Measurements from ENCODE around the gene SLC9C1. TPM values are rescaled to one million over a fixed set of nuclear protein-coding genes. Genes with fewer than 3 reads are reported as not detected.

Gene SLC9C1
- not detected in 2 replicates for polyA plus RNA-seq

GRCh38 chr3:112293368-112294321 is at the start of gene SLC9C1:
Gene SLC9C1 (minus strand): TSS chr3:112294216. CDS start chr3:112286791, 7,425 bp downstream.

GRCh38 chr3:112333002-112333380 is 39.0 kb upstream of the SLC9C1 start, which contains the start of gene CD200:
Gene CD200 (plus strand): TSS chr3:112333156. CDS start chr3:112333213, 57 bp downstream.

DNA sequence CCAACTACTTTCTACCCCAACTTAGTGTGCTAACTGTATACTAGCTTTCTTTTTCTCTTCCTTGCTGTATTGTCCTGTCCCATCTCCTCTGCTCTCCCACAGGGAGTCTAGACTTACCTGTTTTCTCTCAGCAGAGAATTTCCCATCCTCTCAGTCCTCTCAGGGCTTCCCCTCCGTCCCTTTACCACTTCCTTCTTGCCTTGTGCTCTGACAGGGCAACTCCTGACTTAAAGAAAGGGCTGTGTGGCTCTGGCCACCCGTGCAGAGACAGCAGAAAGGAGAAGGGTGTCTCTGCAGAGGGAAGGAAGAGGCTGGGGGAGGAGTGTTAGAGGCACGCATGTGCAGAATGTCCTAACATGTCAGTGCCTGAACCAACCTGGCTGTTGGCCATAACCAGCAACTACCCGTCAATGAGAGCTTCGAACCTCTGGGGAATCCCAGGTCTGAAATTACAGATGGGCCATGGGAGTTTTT is 161.0 kb downstream of the SLC9C1 start, which contains the start of gene GCSAM:
TSS of gene GCSAM (minus strand) at position 274 of the 474 bp plus-strand sequence. CDS start at position 146, 128 bp downstream.

Other genes starting within 250 kb of the SLC9C1 start
- not detected in 2 replicates for gene C3orf52, start 207.8 kb downstream of the SLC9C1 start, polyA plus RNA-seq
- not detected in 2 replicates for gene GCSAM, start 161.0 kb downstream of the SLC9C1 start, polyA plus RNA-seq
- 27.4 and 59.0 TPM in 2 replicates for gene CD200, start 38.9 kb upstream of the SLC9C1 start, polyA plus RNA-seq
- gene BTLA, start 205.3 kb upstream of the SLC9C1 start, polyA plus RNA-seq, result not detected in 2 replicates